ENCODE results near the gene RAB11FIP4. TPM values are rescaled to one million over a fixed set of nuclear protein-coding genes. Genes with fewer than 3 reads are reported as not detected.

The RAB11FIP4 gene
- total RNA-seq, 4 donors from 2014 or later, result 0.09 to 0.22 (median 0.16) TPM; not detected in 1

DNA sequence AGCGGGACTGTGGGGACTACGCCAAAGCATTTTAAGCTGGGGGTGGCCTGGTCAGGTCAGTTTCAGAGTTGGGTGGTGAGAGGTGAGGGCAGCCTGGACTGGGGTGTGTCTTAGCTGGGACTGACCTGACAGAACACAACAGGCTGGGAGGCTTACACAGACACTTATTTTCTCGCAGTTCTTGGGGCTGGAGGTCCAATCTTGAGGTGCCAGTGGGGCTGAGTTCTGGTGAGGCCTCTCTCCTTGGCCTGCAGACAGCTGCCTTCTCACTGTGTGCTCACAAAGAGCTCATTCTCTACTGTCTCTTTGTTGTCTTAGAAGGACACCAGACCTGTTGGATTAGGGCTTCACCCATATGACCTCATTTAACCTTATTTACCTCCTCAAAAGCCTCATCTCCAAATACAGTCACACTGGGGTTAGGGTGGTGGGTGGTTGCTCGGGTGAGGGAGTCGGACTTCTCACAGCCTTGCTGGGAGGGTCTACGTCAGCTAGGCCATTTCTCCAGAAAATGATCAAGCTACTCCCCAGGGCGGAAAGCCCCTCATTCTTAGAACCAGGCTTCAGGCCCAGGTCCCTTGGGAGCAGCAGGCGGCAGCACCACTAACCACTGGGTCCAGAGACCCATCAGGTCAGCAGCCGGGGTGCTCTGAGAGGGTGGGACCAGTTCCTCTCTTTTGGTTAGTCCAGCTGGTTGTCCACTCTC is 149.3 kb downstream of the RAB11FIP4 start:
- Histone ChIP-seq H3K4me3 (no peak overlapping the region), H3K36me3 (no peaks in the 10 kb centered on the region), H3K27me3 (no peaks in the 10 kb centered on the region), H3K27ac (no peak overlapping the region), H3K9me3 (no peaks in the 10 kb centered on the region), H3K4me1 (no peaks in the 10 kb centered on the region)
- intact Hi-C loops (cut with DNase I; ENCODE audit: low total_unique reads) (no loop called here), in situ Hi-C loops (cut with MboI; ENCODE audit: low sequenced_read_pairs in 4 of 4) (no loop called here)
- DNase-seq (no peak), ATAC-seq (no peak)
- no peak for TF ChIP-seq POLR2A (IDR thresholded peaks at IDR 0.05)
- TF ChIP-seq, protein P1, sequence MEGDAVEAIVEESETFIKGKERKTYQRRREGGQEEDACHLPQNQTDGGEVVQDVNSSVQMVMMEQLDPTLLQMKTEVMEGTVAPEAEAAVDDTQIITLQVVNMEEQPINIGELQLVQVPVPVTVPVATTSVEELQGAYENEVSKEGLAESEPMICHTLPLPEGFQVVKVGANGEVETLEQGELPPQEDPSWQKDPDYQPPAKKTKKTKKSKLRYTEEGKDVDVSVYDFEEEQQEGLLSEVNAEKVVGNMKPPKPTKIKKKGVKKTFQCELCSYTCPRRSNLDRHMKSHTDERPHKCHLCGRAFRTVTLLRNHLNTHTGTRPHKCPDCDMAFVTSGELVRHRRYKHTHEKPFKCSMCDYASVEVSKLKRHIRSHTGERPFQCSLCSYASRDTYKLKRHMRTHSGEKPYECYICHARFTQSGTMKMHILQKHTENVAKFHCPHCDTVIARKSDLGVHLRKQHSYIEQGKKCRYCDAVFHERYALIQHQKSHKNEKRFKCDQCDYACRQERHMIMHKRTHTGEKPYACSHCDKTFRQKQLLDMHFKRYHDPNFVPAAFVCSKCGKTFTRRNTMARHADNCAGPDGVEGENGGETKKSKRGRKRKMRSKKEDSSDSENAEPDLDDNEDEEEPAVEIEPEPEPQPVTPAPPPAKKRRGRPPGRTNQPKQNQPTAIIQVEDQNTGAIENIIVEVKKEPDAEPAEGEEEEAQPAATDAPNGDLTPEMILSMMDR (IDR thresholded peaks at IDR 0.05 in 4 of 5, conservative IDR thresholded peaks at IDR 0.05 in 1 of 5), result no peak

- in situ Hi-C loops (cut with MboI; ENCODE audit: low sequenced_read_pairs in 4 of 4) (no loop called here), intact Hi-C loops (cut with DNase I; ENCODE audit: low total_unique reads) (no loop called here)
- ATAC-seq, result no peak
- H3K9me3 ChIP-seq, result no peaks in the 10 kb centered on the region
- TF ChIP-seq POLR2A (IDR thresholded peaks at IDR 0.05), result no peak
- TF ChIP-seq, protein P1 (IDR thresholded peaks at IDR 0.05 in 4 of 5, conservative IDR thresholded peaks at IDR 0.05 in 1 of 5), result no peak
- H3K4me1 ChIP-seq, result no peaks in the 10 kb centered on the region
- DNase-seq, result no peak
- no peak overlapping the region for H3K4me3 ChIP-seq
- H3K27ac ChIP-seq, result no peak overlapping the region
- no peaks in the 10 kb centered on the region for H3K27me3 ChIP-seq
- H3K36me3 ChIP-seq, result no peaks in the 10 kb centered on the region
Observed at GRCh38 chr17:31541559-31541958, 150.1 kb downstream of the RAB11FIP4 start.

DNA sequence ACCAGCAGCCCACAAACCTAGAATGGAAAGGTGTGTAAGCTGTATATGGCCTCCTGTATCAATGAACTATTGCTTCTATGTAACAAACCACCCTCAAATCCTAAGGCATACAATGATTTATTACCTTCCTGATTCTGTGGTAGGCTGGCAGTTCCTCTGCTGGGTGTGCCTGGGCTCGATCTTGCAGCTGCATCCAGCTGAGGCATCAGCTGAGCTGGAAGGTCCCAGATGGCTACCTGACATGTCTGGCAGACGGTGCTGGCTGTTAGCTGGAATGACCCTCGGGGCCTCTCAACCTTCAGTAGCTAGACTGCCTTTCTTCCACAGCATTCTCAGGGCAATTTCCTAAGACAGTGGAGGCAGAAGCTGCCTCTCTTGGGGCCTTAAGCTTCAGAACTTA is 152.7 kb downstream of the RAB11FIP4 start:
- Histone ChIP-seq H3K27me3 (no peaks in the 10 kb centered on the region), H3K9me3 (no peaks in the 10 kb centered on the region), H3K4me1 (peaks cover 2 to 5% of the 10 kb centered on the region in 2 donors), H3K4me3 (no peak overlapping the region), H3K36me3 (no peaks in the 10 kb centered on the region), H3K27ac (no peak overlapping the region)
- in situ Hi-C loops (cut with MboI; ENCODE audit: low sequenced_read_pairs in 4 of 4), result no loop called here
- ATAC-seq (no peak), DNase-seq (no peak)
- TF ChIP-seq, protein P1 (IDR thresholded peaks at IDR 0.05 in 4 of 5, conservative IDR thresholded peaks at IDR 0.05 in 1 of 5), result no peak
- no peak for TF ChIP-seq POLR2A (IDR thresholded peaks at IDR 0.05)
- intact Hi-C loops (cut with DNase I; ENCODE audit: low total_unique reads), result no loop called here

- H3K9me3 ChIP-seq, result no peaks in the 10 kb centered on the region
- in situ Hi-C loops (cut with MboI; ENCODE audit: low sequenced_read_pairs in 4 of 4), result no loop called here
- no peak for TF ChIP-seq POLR2A (IDR thresholded peaks at IDR 0.05)
- TF ChIP-seq, protein P1 (IDR thresholded peaks at IDR 0.05 in 4 of 5, conservative IDR thresholded peaks at IDR 0.05 in 1 of 5), result no peak
- no peak overlapping the region for H3K27ac ChIP-seq
- H3K27me3 ChIP-seq, result no peaks in the 10 kb centered on the region
- intact Hi-C loops (cut with DNase I; ENCODE audit: low total_unique reads), result no loop called here
- no peaks in the 10 kb centered on the region for H3K36me3 ChIP-seq
- DNase-seq (no peak), ATAC-seq (no peak)
- H3K4me3 ChIP-seq, result no peak overlapping the region
- H3K4me1 ChIP-seq, result peaks cover 2 to 5% of the 10 kb centered on the region in 2 donors
Observed at GRCh38 chr17:31546650-31547049, 155.2 kb downstream of the RAB11FIP4 start.

Data from gastrocnemius medialis (tissue), 4 donors.